PC-3 (cell line): ENCODE data around the gene REC8. TPM values are rescaled to one million over a fixed set of nuclear protein-coding genes. Genes with fewer than 3 reads are reported as not detected.

Experiments used
- ATAC-seq: fragments of 200-7000 bp; cut with Tn5 transposase; 2 replicates; pipeline ENCODE4 v1.9.1; 2020; ENCODE audit warnings: mild to moderate bottlenecking, moderate library complexity
- BruUV-seq: library from RNA; stranded (reverse); fragments of 400-500 nt; replicated peaks from 2 replicates; lab custom pipeline; 2021; lab: Mats Ljungman, UMichigan
- CTCF ChIA-PET: fragments of 300-600 bp; sonication (Branson Sonifier 250); formaldehyde crosslinking; loops from one replicate; lab custom pipeline; 2022; ENCODE audit warnings: antibody characterized with exemption; lab: Charles Lee
- POLR2A ChIA-PET: fragments of 300-600 bp; sonication (Branson Sonifier 250); formaldehyde crosslinking; loops from one replicate; lab custom pipeline; 2022; ENCODE audit warnings: antibody characterized with exemption; ENCODE audit not compliant: unreplicated experiment; lab: Charles Lee
- DNase-seq: peaks from one replicate; pipeline ENCODE4 v3.0.0-alpha.2; 2015
- H2AFZ ChIP-seq: fragments of 300-600 bp; sonication (generic); 2 replicates; pipeline ENCODE4 v1.6.0; 2016; ENCODE audit warnings: antibody characterized with exemption, low read length
- H3F3A ChIP-seq: fragments of 300-600 bp; sonication (generic); one replicate; pipeline ENCODE4 v1.6.0; 2017; ENCODE audit warnings: antibody characterized with exemption, low read length, control low read depth, mild to moderate bottlenecking; ENCODE audit not compliant: unreplicated experiment
- H3K27ac ChIP-seq: fragments of 300-600 bp; sonication (generic); 2 replicates; pipeline ENCODE4 v1.5.1; 2016; ENCODE audit warnings: mild to moderate bottlenecking, low read length
- H3K27me3 ChIP-seq: fragments of 300-600 bp; sonication (generic); 2 replicates; pipeline ENCODE4 v1.6.1; 2016; ENCODE audit warnings: low read length, mixed read lengths
- H3K36me3 ChIP-seq: fragments of 300-600 bp; sonication (generic); 2 replicates; pipeline ENCODE4 v1.6.1; 2016; ENCODE audit warnings: low read depth, mixed run types, low read length, mixed read lengths
- H3K4me1 ChIP-seq: fragments of 300-600 bp; sonication (generic); 2 replicates; pipeline ENCODE4 v1.5.1; 2016; ENCODE audit warnings: low read length; ENCODE audit not compliant: insufficient read depth
- H3K4me2 ChIP-seq: fragments of 300-600 bp; sonication (generic); 2 replicates; pipeline ENCODE4 v1.6.0; 2016; ENCODE audit warnings: low read length
- H3K4me3 ChIP-seq: fragments of 300-600 bp; sonication (generic); 2 replicates; pipeline ENCODE4 v1.5.1; 2016; ENCODE audit warnings: mild to moderate bottlenecking, low read length, mixed read lengths
- H3K79me2 ChIP-seq: fragments of 300-600 bp; sonication (generic); 2 replicates; pipeline ENCODE4 v1.6.1; 2017; ENCODE audit warnings: low read length, mixed read lengths
- H3K9ac ChIP-seq: fragments of 300-600 bp; sonication (generic); 2 replicates; pipeline ENCODE4 v1.6.0; 2016; ENCODE audit warnings: mild to moderate bottlenecking, low read length
- H3K9me2 ChIP-seq: fragments of 300-600 bp; sonication (generic); replicated peaks from 2 replicates; pipeline ENCODE4 v1.6.1; 2016; ENCODE audit warnings: mixed run types, low read length, mixed read lengths
- H3K9me3 ChIP-seq: fragments of 300-600 bp; sonication (generic); 2 replicates; pipeline ENCODE4 v1.6.1; 2016; ENCODE audit warnings: low read length, mixed read lengths
- H4K20me1 ChIP-seq: fragments of 300-600 bp; sonication (generic); 2 replicates; pipeline ENCODE4 v1.6.1; 2016; ENCODE audit warnings: low read length, mixed read lengths
- EZH2 ChIP-seq: fragments of 300-600 bp; sonication (generic); IDR thresholded peaks from one replicate; pipeline ENCODE4 v1.6.1; 2017; ENCODE audit warnings: antibody characterized with exemption, mild to moderate bottlenecking, low read length; ENCODE audit not compliant: unreplicated experiment
- EZH2phosphoT487 ChIP-seq: fragments of 300-600 bp; sonication (generic); IDR thresholded peaks from 2 replicates; pipeline ENCODE4 v1.6.1; 2018; ENCODE audit warnings: mild to moderate bottlenecking, antibody characterized with exemption, low read length, borderline replicate concordance
- intact Hi-C: fragments of 100-400 bp; cut with micrococcal nuclease; formaldehyde crosslinking; loops from 2 replicates; pipeline ENCODE4 v1.9.0; 2023
- total RNA-seq: library from RNA; depleted of rRNA; stranded (reverse); fragments of >200 nt; gene quantifications from 2 replicates; pipeline ENCODE4 v1.2.3, GENCODE V29; 2014
- TF ChIP-seq, protein P1 (sequence below): fragments of 300-600 bp; sonication (generic); conservative IDR thresholded peaks from 2 replicates; pipeline ENCODE4 v1.5.1; 2017; ENCODE audit warnings: antibody characterized with exemption, low read depth, mild to moderate bottlenecking, low read length

REC8 gene
- total RNA-seq, 1 experiment from 2014 or later, result 1.9 TPM

DNA sequence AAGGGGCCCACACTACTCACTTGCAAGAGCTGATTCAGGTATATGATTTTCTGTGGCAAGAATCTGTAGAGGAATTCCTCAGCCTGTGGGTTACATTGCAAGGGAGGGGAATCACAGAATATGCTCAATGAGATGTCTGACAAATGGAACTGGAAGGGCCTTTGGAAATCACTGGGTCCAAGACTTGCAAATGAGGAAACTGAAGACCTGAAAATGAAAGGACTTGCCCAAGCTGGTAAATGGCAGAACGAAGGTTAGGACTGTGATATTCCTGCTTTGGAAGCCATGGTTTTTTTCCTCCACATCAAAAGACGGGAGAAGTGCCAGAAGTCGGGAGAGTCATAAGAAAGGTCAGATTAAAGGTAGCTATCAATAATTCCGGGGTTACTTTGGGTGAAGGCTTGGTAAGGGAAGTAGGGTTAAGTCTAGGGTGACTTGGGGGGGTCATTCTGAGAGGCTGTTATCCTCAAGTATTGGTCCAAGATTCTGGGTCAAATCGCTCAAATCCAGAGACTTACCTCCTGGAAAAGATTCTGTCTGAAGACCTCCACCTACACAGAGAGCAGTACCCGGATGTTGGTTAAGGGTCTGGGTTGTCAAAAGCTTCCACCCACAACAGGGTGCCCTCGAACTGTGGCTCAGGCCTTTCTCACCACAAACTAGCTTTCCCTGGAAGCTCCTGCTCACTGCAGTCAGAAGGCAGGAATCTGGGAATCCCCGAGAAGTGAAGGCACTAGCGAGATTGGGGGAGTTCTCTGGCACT, 26.0 kb upstream of the REC8 start:
- H3K36me3 ChIP-seq, result peaks cover 14% of the 10 kb centered on the region; the same call in 1 of the 2 replicates

DNA sequence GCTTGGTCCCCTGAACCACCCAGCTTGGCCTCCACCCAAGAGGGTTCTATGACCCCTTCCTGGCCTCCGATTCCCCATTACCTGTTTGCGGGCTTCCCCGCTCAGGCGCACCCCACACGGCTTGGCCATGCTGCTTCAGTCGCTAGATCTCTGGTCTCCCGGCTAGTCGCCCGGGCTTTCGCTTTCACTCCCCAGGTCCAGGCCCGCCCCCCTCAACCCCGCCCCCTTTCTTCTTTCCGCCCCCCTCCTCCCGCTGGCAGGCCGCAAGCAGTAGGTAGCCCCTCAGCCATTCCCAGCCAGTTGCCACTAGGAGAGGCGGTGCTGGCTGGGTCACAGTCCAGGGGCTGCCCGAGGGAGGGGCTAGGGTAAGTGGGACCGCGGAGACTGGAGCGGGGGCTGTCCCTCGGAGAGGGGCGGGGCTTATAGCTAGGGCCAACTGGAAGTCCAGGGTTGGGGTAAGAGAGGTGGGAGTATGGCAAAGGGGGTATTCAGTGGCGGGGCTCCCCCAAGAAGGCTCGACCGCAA, 25.4 kb upstream of the REC8 start, which contains the start of gene PSME2:
Gene PSME2, minus strand, starts transcription at position 158 of the 525 bp plus-strand sequence. Its CDS starts 29 bp downstream, at position 129.
- H3K79me2 ChIP-seq, result peaks cover 47% of the 10 kb centered on the region
- H3K4me2 ChIP-seq, result peak within 1 kb of the TSS; percentile 90
- no peaks in the 10 kb centered on the region for H3K9me3 ChIP-seq
- no peak for TF ChIP-seq EZH2phosphoT487
- no peak for TF ChIP-seq EZH2
- TF ChIP-seq, protein P1, sequence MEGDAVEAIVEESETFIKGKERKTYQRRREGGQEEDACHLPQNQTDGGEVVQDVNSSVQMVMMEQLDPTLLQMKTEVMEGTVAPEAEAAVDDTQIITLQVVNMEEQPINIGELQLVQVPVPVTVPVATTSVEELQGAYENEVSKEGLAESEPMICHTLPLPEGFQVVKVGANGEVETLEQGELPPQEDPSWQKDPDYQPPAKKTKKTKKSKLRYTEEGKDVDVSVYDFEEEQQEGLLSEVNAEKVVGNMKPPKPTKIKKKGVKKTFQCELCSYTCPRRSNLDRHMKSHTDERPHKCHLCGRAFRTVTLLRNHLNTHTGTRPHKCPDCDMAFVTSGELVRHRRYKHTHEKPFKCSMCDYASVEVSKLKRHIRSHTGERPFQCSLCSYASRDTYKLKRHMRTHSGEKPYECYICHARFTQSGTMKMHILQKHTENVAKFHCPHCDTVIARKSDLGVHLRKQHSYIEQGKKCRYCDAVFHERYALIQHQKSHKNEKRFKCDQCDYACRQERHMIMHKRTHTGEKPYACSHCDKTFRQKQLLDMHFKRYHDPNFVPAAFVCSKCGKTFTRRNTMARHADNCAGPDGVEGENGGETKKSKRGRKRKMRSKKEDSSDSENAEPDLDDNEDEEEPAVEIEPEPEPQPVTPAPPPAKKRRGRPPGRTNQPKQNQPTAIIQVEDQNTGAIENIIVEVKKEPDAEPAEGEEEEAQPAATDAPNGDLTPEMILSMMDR, result no peak
- ATAC-seq, result peak; percentile 76
- BruUV-seq, result no TSS peak
- H3F3A ChIP-seq, result no peaks in the 10 kb centered on the region
- peak within 1 kb of the TSS; percentile 86 for H3K4me3 ChIP-seq
- H4K20me1 ChIP-seq, result no peaks in the 10 kb centered on the region
- H3K9me2 ChIP-seq, result no peaks in the 10 kb centered on the region
- H3K9ac ChIP-seq, result peak within 1 kb of the TSS; percentile 84
- no peaks in the 10 kb centered on the region for H3K27me3 ChIP-seq
- H3K36me3 ChIP-seq, result peaks cover 20% of the 10 kb centered on the region; the same call in 1 of the 2 replicates
- H2AFZ ChIP-seq, result peak within 1 kb of the TSS; percentile 79
- POLR2A ChIA-PET, result interaction anchor here (0.5 to 1.9 kb wide), 6 partner anchors 11 to 168 kb away, joined by 5 to 17 read pairs (median 10); partner anchors contain the start of genes DCAF11, NRL, PSME1 and TINF2
- CTCF ChIA-PET, result interaction anchor here (0.6 to 0.9 kb wide), 3 partner anchors 15 to 272 kb away, joined by 3 to 6 read pairs (median 4); partner anchors contain the start of gene IRF9
- intact Hi-C loops, result no loop called here
- peak; percentile 97 for DNase-seq
- H3K27ac ChIP-seq, result peak within 1 kb of the TSS; percentile 48
- H3K4me1 ChIP-seq, result peaks cover 21% of the 10 kb centered on the region

More for the DNA sequence above, 26.0 kb upstream of the REC8 start:
- H3K4me2 ChIP-seq, result peak overlapping the region; percentile 90
- POLR2A ChIA-PET, result interaction anchor here (0.6 to 1.9 kb wide), 2 partner anchors 31 to 87 kb away, joined by 5 to 17 read pairs; partner anchors contain the start of genes DCAF11 and NRL
- intact Hi-C loops, result no loop called here
- H2AFZ ChIP-seq, result peak overlapping the region; percentile 78
- CTCF ChIA-PET, result no interaction called here
- no peaks in the 10 kb centered on the region for H3K9me2 ChIP-seq
- TF ChIP-seq EZH2phosphoT487 (no peak), EZH2 (no peak)
- TF ChIP-seq, protein P1, result no peak
- TSS peak; percentile 53 for BruUV-seq
- H3K9ac ChIP-seq, result peak overlapping the region; percentile 84
- peak overlapping the region; percentile 86 for H3K4me3 ChIP-seq
- no peaks in the 10 kb centered on the region for H3F3A ChIP-seq
- H3K27me3 ChIP-seq, result no peaks in the 10 kb centered on the region
- H3K4me1 ChIP-seq, result peaks cover 21% of the 10 kb centered on the region
- no peaks in the 10 kb centered on the region for H4K20me1 ChIP-seq
- DNase-seq, result no peak
- no peak for ATAC-seq
- peaks cover 51% of the 10 kb centered on the region for H3K79me2 ChIP-seq
- H3K9me3 ChIP-seq, result no peaks in the 10 kb centered on the region
- peak overlapping the region; percentile 40 for H3K27ac ChIP-seq
